ENCODE results near the gene TGM3. TPM values are rescaled to one million over a fixed set of nuclear protein-coding genes. Genes with fewer than 3 reads are reported as not detected.

The TGM3 gene
- total and polyA plus RNA-seq, 10 of the 15 experiments (the other 5 are each of a cell fraction or from before 2014, with no cell fraction given) = not detected

DNA sequence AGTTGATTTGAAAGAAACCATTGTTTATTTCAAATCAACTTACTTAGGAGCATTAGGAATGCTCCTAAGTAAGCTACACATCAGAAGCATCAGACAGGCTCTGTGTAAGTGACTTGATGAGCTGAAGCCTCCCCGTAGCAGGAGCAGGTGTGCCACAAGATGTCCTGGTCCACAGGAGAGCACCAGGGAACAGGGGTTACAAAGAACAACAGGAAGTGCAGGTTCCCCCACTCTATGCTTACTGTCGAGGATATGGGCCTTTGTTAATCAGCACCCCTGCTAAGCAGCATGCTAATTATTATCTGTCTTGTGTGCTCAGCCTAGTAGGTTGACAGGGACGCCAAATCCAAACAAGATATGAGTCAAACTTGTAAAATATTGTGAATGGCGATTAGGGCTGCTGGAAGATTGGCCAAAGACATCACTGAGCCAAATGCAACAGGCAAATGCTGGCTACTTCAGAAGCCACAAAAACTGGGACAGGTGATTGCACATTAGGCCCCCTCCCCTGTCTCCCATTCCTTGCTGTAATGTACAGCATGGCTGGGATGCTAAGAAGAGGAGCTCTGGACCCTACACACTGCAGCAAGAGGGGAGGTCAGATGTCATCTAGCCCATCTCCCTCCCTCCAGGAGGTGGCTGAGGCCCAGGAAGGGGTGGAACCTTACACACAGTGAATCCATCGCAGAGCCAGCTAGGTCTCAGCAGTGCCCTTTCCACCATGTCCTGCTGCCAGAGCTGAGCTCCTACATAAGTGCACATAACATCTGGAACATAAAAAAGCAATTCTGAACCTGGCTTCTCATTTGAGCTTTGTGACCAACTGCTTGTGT lies 939 bp downstream of the TGM3 start:
- Histone ChIP-seq H3K27ac (ENCODE audit: control insufficient read depth, insufficient read depth) (no peak overlapping the region), H2AFZ (ENCODE audit: control insufficient read depth, low read depth, low read length) (no peak overlapping the region), H3K4me2 (ENCODE audit: control insufficient read depth, insufficient read depth) (no peak overlapping the region), H4K20me1 (ENCODE audit: control insufficient read depth, insufficient read depth) (no peaks in the 10 kb centered on the region), H3K9me3 (replicated peaks; ENCODE audit: control insufficient read depth, insufficient read depth, low read length) (no peaks in the 10 kb centered on the region), H3K4me1 (ENCODE audit: control insufficient read depth, insufficient read depth, low read length) (peaks cover 9% of the 10 kb centered on the region), H3K79me2 (ENCODE audit: control insufficient read depth, insufficient read depth, low read length) (no peaks in the 10 kb centered on the region), H3K4me3 (no peak overlapping the region), H3K9ac (ENCODE audit: control insufficient read depth, insufficient read depth, low read length) (no peak overlapping the region), H3K27me3 (replicated peaks in 1 of 2; ENCODE audit: control insufficient read depth in 2 of 2, insufficient read depth in 2 of 2, low read length in 1 of 2) (no peaks in the 10 kb centered on the region; a peak in 1 of 4 replicates), H3K36me3 (ENCODE audit: control insufficient read depth in 2 of 2, insufficient read depth in 2 of 2, low read length in 1 of 2) (no peaks in the 10 kb centered on the region)
- ChIA-PET SMC1A (ENCODE audit: uncharacterized antibody, unreplicated experiment) (no interaction called here), POLR2A (no interaction called here), RAD21 (ENCODE audit: unreplicated experiment) (no interaction called here), CTCF (interaction anchor here (1.1 kb wide), 1 partner anchor 89 kb away, joined by 3 read pairs; no protein-coding TSS in a partner anchor)
- TF ChIP-seq KDM1A (IDR thresholded peaks at IDR 0.05; ENCODE audit: borderline replicate concordance) = no peak
- TF ChIP-seq, protein P1, sequence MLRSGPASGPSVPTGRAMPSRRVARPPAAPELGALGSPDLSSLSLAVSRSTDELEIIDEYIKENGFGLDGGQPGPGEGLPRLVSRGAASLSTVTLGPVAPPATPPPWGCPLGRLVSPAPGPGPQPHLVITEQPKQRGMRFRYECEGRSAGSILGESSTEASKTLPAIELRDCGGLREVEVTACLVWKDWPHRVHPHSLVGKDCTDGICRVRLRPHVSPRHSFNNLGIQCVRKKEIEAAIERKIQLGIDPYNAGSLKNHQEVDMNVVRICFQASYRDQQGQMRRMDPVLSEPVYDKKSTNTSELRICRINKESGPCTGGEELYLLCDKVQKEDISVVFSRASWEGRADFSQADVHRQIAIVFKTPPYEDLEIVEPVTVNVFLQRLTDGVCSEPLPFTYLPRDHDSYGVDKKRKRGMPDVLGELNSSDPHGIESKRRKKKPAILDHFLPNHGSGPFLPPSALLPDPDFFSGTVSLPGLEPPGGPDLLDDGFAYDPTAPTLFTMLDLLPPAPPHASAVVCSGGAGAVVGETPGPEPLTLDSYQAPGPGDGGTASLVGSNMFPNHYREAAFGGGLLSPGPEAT (IDR thresholded peaks at IDR 0.05; ENCODE audit: low read depth) = no peak
- TF ChIP-seq, protein P2, sequence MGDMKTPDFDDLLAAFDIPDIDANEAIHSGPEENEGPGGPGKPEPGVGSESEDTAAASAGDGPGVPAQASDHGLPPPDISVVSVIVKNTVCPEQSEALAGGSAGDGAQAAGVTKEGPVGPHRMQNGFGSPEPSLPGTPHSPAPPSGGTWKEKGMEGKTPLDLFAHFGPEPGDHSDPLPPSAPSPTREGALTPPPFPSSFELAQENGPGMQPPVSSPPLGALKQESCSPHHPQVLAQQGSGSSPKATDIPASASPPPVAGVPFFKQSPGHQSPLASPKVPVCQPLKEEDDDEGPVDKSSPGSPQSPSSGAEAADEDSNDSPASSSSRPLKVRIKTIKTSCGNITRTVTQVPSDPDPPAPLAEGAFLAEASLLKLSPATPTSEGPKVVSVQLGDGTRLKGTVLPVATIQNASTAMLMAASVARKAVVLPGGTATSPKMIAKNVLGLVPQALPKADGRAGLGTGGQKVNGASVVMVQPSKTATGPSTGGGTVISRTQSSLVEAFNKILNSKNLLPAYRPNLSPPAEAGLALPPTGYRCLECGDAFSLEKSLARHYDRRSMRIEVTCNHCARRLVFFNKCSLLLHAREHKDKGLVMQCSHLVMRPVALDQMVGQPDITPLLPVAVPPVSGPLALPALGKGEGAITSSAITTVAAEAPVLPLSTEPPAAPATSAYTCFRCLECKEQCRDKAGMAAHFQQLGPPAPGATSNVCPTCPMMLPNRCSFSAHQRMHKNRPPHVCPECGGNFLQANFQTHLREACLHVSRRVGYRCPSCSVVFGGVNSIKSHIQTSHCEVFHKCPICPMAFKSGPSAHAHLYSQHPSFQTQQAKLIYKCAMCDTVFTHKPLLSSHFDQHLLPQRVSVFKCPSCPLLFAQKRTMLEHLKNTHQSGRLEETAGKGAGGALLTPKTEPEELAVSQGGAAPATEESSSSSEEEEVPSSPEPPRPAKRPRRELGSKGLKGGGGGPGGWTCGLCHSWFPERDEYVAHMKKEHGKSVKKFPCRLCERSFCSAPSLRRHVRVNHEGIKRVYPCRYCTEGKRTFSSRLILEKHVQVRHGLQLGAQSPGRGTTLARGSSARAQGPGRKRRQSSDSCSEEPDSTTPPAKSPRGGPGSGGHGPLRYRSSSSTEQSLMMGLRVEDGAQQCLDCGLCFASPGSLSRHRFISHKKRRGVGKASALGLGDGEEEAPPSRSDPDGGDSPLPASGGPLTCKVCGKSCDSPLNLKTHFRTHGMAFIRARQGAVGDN (IDR thresholded peaks at IDR 0.05) = no peak
- FAIRE-seq = no peak
- in situ Hi-C loops (cut with MboI) (no loop called here), intact Hi-C loops (cut with micrococcal nuclease; ENCODE audit: unreplicated experiment) (no loop called here)
- no peak for ATAC-seq
- WGBS (ENCODE audit: insufficient coverage, insufficient replicate concordance, low lambda C conversion rate, missing lambda C conversion rate) = 36% methylated on average over 5 of the region's 5 CpGs
- no peak for DNase-seq (ENCODE audit: low read depth, low spot score)
- no TSS peak for BruUV-seq (replicated peaks)

Data from GM12878 (cell line).